ENCODE results near the gene IFRD2. TPM values are rescaled to one million over a fixed set of nuclear protein-coding genes. Genes with fewer than 3 reads are reported as not detected.

IFRD2 gene, protein sequence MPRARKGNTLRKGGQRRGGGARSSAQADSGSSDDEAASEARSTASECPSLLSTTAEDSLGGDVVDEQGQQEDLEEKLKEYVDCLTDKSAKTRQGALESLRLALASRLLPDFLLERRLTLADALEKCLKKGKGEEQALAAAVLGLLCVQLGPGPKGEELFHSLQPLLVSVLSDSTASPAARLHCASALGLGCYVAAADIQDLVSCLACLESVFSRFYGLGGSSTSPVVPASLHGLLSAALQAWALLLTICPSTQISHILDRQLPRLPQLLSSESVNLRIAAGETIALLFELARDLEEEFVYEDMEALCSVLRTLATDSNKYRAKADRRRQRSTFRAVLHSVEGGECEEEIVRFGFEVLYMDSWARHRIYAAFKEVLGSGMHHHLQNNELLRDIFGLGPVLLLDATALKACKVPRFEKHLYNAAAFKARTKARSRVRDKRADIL
- 66.6 to 89.9 TPM (median 85.4 TPM) in 5 replicates for total RNA-seq (2022; extraction: Qiagen RNA extraction)

DNA sequence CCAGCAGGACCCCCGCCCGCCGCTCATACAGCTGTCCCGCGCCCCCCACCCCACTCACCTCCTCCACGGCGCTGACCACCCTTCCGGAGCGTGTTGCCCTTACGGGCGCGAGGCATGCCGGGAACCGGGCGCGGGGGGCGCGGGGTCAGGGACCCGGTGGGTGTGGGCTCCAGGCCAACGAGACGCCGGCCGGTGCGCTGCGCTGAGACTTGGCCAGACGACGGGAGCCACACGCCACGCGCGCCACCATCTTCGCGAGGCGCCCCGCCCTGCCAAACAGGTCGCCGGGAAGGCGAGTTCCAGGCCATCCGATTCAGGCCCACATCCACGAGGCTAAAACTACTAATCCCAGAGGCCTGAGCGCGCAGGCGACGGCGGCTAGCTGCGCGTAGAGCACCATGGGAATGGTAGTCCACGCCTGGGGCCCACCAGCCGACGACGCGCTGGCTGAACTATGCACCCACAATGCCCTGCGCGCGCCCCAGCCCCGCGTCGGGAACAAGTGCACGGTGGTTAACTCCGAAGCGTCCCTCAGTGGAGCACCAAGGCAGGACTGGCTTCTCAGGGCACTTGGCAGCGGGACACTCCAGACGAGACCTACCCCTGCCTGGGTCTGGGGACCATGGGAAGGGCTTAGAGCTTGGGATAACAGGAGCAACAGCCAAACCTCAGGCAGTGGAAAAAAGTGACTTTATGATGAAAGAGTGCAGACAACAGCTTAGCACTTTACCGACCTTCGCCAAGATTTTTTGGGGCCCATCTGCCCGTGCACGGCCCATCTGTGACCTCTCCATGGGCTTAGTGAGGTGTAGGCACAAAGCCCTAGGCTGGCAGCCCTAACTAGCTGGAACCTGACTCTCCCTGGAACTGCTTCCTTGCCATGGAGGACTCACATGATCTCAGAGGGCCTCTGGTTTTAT, at the start of gene IFRD2:
TSS of gene IFRD2 (minus strand) at position 271 of the 920 bp plus-strand sequence. CDS start at position 116, 155 bp downstream.

DNA sequence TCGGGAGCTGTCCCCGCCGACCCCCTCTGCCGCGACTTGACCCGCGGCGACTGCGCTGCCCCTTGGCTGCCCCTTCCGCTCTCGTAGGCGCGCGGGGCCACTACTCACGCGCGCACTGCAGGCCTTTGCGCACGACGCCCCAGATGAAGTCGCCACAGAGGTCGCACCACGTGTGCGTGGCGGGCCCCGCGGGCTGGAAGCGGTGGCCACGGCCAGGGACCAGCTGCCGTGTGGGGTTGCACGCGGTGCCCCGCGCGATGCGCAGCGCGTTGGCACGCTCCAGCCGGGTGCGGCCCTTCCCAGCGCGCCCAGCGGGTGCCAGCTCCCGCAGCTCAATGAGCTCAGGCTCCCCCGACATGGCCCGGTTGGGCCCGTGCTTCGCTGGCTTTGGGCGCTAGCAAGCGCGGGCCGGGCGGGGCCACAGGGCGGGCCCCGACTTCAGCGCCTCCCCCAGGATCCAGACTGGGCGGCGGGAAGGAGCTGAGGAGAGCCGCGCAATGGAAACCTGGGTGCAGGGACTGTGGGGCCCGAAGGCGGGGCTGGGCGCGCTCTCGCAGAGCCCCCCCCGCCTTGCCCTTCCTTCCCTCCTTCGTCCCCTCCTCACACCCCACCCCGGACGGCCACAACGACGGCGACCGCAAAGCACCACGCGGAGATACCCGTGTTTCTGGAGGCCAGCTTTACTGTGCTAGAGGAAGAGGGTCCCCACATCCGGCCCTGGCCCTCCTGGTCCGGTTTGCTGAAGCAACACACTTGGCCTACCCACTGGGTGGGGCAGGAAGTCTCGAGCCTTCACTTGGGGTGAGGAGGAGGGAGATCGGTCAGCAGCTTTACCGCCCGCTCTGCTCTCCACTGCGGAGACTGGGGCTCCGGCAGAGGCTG, 48.5 kb upstream of the IFRD2 start, which contains the start of gene RASSF1:
TSS of gene RASSF1 (minus strand) at position 389 of the 882 bp plus-strand sequence. CDS start at position 358, 31 bp downstream.

DNA sequence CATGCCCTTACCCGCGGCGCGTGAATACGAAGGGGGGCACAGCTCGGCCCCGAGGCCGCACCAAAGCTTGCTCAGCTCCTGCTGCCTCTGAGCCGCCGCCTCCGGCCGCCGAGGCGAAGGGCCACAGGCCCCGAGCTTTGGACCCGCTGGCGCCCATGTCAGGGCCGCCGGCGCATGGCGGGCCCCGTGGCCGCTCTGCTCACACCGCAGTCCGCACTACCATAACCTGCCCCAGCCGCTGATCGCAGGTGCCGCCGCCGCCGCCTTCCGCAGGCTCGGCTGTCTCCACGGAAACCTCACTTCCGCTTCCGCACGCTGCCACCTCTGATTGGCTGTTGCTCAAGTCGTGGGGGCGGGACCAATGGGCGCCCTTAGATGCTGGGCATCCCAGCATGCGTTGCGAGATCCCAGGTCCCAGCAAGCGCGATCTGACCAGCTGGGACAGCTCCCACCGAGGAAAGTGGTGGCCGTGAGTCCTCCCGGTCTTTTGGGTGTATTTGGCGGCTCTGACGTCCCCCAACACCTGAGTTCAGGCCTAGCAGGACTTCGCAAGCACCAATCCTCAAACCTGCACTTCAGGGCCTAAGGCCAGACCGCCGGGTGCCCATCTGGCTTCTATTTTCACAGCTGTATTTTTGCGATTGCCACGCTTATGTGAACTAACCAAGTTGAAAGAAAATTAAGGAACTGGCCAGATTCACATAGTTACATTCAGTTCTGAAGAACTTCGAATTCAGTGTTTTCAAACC, 35.9 kb upstream of the IFRD2 start, which contains the start of gene TUSC2:
TSS of gene TUSC2 (minus strand) at position 281 of the 749 bp plus-strand sequence. CDS start at position 157, 124 bp downstream.

DNA sequence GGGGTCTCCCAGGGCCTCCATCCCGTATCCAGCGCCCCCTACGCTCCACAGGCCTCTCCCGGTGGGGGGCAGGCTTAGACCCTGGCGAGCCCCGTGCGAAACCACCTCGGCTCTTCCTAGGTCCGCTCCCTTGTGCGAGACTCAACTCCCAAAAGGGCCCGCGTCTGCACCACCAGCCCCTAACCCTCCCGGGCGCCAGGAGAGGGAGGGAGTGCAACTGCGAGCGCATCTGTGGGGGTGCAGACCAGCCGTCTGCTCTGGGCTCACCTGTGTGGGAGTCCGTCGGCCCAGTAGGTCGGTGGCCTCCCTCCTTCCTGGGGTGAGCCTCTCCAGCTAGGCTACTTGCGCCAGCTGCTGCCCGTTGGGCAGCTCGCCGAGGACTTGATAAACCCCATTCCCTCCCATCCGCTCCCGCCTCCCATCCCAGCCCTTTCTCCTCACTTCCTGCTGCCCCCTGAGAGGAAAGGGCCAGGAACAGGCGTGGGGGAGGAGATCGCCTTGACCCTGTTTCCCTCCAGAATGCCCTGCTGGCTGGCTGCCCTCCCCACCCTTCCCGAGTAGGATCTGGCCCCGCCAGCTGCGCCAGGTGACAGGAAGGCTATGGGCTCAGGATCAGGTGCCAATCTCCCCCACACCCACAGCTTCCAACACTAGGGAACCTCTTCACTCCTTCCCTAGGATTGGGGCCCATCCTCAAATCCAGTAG, 30.3 kb upstream of the IFRD2 start, which contains the start of gene HYAL2:
TSS of gene HYAL2 (minus strand) at position 360 of the 706 bp plus-strand sequence. CDS start 2,256 bp downstream, outside the sequence.

DNA sequence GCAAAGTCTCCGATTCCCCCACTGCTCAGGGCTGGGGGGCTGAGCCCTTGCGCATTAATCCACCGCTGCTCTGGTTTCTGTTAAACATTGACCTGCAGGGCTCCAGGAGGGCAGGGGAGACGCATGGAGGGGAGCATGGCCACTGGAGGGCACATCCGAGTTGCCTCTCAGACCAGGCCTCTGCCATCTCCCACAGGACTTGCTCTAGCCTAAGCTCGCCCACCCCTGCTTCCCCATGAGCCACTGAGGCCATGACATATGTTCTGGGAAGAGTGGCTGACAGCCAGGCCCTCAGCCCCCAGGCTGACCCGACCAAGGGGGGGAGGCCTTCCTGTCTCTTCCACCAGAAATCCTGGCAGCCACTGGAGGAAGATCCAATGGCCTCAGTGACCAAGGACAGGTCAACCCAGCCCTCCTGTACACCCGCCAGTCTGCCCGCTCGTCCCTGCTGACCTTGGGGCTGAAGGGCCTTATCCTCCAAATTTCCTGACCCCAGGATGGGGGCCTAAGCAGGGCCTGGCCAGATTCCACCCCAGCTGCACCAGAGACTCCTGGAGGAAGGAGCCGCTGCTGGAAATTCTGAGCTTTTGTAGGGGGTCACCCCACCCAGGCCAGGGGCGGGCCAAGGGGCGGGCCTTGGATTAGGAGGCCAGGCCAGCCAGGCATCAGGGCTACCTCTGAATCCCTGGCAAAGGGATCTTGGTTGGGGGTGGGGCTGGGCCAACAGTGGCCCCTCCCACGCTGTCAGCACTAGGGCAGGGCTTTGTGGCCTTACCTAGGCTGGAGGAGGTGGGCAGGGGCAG, 11.0 kb upstream of the IFRD2 start, which contains the start of gene HYAL1:
TSS of gene HYAL1 (minus strand) at position 562 of the 803 bp plus-strand sequence. CDS start 618 bp downstream, outside the sequence.

DNA sequence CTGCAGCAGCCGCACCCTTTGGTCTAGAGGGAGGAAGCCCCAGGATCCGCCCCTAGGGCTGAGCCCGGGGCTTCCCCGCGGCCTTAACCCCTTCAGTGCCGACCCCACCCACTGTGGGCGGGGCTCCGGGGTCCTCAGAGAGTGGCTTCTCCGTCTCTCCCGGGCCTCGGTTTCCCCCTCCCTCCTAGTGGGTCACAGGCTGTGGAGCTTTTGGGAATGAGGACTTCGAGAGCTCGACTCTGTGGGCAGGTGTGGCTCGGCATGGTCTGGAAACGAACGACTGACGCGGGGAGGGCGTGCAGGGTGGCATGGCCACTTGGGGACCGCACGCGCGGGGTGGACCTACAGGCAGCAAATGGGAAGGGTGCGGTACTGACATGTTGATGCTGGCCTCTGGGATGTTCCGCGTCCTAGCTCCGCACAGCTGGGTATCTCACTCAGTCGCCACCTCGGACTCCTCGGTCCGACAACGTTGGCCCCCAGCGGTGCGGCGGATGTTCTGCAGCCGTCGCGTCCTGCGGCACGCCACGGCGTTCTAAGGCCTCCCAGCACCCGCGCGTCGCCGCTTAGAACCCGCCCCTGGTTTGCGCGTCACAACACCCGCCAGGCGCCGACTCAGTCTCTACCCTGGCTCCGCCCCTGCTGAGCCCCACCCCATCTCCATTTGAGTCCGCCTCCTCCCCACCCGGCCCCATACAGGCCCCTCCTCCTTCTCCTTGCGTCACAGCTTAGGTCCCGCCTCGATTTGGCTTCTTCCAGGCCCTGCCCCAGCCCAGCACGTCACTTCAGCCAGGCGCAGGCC, 6.8 kb upstream of the IFRD2 start, which contains the start of the genes HYAL3 and NAA80:
TSS of gene HYAL3 (minus strand) at position 570 of the 802 bp plus-strand sequence. CDS start 3,803 bp downstream, outside the sequence.
TSS of gene NAA80 (minus strand) at position 570 of the 802 bp plus-strand sequence. CDS start 1,942 bp downstream, outside the sequence.

DNA sequence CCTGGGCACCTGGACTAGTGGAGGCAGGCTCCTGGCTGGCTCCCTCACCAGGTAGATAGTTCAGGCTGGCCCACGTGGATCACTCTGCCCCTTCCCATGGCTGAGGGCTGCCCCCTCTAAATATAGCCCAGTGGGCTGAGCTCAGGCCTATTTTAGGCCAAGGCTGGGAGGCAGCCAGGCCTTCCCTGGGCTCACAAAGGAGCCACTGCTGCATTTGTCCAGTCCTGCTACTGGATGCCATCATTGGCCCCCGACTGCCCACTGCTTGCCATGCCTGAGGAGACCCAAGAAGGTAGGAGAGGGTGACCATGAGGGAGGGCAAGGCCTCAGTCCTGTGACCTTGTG, 13.4 kb downstream of the IFRD2 start, which contains the start of gene LSMEM2:
TSS of gene LSMEM2 (plus strand) at position 208 of the 345 bp plus-strand sequence. CDS start at position 235, 27 bp downstream.

DNA sequence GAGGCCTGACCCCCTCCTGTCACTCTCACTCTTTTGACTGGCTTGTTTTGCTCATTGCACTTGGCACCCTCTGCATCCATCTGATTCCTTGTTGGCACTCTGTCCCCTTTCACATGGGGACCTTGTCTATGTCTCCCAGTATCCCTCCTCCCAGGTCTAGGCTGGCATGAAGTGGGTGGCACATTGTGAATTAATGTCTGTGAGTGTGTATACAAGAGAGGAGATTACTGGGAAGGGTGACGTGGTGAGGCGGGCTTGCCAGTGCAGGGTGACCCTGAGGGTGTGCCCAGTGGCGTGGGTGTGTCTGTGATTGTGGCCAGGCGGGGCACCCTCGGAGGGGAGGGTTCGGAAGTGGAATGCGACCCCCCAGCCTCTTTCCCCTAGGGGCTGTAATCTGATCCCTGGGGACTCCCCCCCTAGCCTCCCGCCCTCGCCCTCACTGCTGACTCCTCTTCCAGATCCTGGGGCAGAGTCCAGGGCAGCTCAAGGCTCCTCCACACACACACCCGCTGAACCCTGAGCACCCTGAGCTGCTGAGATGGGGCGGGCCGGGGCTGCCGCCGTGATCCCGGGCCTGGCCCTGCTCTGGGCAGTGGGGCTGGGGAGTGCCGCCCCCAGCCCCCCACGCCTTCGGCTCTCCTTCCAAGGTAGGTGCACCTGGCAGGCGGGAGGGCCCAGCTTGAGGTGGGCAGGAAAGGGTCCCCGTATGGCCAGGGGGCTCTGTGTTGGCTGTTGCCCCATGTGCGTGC, 23.4 kb downstream of the IFRD2 start, which contains the start of gene SEMA3B:
TSS of gene SEMA3B (plus strand) at position 445 of the 749 bp plus-strand sequence. CDS start at position 539, 94 bp downstream.

Other genes starting within 250 kb of the IFRD2 start
- 27.0 to 42.6 TPM (median 37.4 TPM) in 5 replicates for gene RBM5, start 203.5 kb downstream of the IFRD2 start, total RNA-seq (2022; extraction: Qiagen RNA extraction)
- 13.4 to 22.0 TPM (median 19.5 TPM) in 5 replicates for gene SEMA3F, start 137.1 kb downstream of the IFRD2 start, total RNA-seq (2022; extraction: Qiagen RNA extraction)
- 0.03 to 0.48 TPM (median 0.21 TPM) in 4 of 5 replicates, not detected in the other for gene GNAT1, start 100.8 kb downstream of the IFRD2 start, total RNA-seq (2022; extraction: Qiagen RNA extraction)
- gene SLC38A3, start 87.2 kb downstream of the IFRD2 start, total RNA-seq (2022; extraction: Qiagen RNA extraction): 0.05 to 0.22 TPM (median 0.06 TPM) in 4 of 5 replicates, not detected in the other
- gene GNAI2, start 56.2 kb downstream of the IFRD2 start, total RNA-seq (2022; extraction: Qiagen RNA extraction): 34.0 to 49.8 TPM (median 46.8 TPM) in 5 replicates
- gene SEMA3B, start 23.3 kb downstream of the IFRD2 start, total RNA-seq (2022; extraction: Qiagen RNA extraction): 5.0 to 7.7 TPM (median 6.3 TPM) in 5 replicates
- gene LSMEM2, start 13.3 kb downstream of the IFRD2 start, total RNA-seq (2022; extraction: Qiagen RNA extraction): not detected in 5 replicates
- gene HYAL3, start 7.0 kb upstream of the IFRD2 start, total RNA-seq (2022; extraction: Qiagen RNA extraction): 7.0 to 9.9 TPM (median 8.8 TPM) in 5 replicates
- 4.3 to 7.9 TPM (median 6.4 TPM) in 5 replicates for gene NAA80, start 7.0 kb upstream of the IFRD2 start, total RNA-seq (2022; extraction: Qiagen RNA extraction)
- gene HYAL1, start 11.1 kb upstream of the IFRD2 start, total RNA-seq (2022; extraction: Qiagen RNA extraction): 0.40 to 0.69 TPM (median 0.57 TPM) in 5 replicates
- gene HYAL2, start 30.3 kb upstream of the IFRD2 start, total RNA-seq (2022; extraction: Qiagen RNA extraction): 21.2 to 33.5 TPM (median 29.2 TPM) in 5 replicates
- gene TUSC2, start 35.8 kb upstream of the IFRD2 start, total RNA-seq (2022; extraction: Qiagen RNA extraction): 22.6 to 36.7 TPM (median 34.6 TPM) in 5 replicates
- 15.1 to 17.6 TPM (median 17.2 TPM) in 5 replicates for gene RASSF1, start 48.4 kb upstream of the IFRD2 start, total RNA-seq (2022; extraction: Qiagen RNA extraction)
- 0.71 to 1.3 TPM (median 1.0 TPM) in 5 replicates for gene ZMYND10, start 53.3 kb upstream of the IFRD2 start, total RNA-seq (2022; extraction: Qiagen RNA extraction)
- 12.2 to 13.5 TPM (median 12.7 TPM) in 5 replicates for gene NPRL2, start 58.3 kb upstream of the IFRD2 start, total RNA-seq (2022; extraction: Qiagen RNA extraction)
- 13.8 to 17.4 TPM (median 15.7 TPM) in 5 replicates for gene CYB561D2, start 58.4 kb upstream of the IFRD2 start, total RNA-seq (2022; extraction: Qiagen RNA extraction)
- 37.1 to 50.9 TPM (median 49.1 TPM) in 5 replicates for gene TMEM115, start 67.1 kb upstream of the IFRD2 start, total RNA-seq (2022; extraction: Qiagen RNA extraction)
- 0.48 to 0.77 TPM (median 0.67 TPM) in 5 replicates for gene CACNA2D2, start 211.2 kb upstream of the IFRD2 start, total RNA-seq (2022; extraction: Qiagen RNA extraction)

All from A549 treated with dexamethasone at 1 μM for 4 hours (cell line).